ENCODE data around the gene PRR3.
"Not testable (repeated sequence)": the region's sequence is repeated elsewhere in the genome, so short reads cannot be mapped to it uniquely, and the experiment has no call there.

The PRR3 gene

GRCh38 chr6:30556906-30557682 is at the start of gene PRR3:
Gene PRR3, plus strand, starts transcription at chr6:30557295. Its CDS starts 50 bp downstream, at chr6:30557345.
- FAIRE-seq (no peak), DNase-seq (ENCODE audit: insufficient read length, low spot score) (peak; percentile 87)

- no peak for FAIRE-seq
- DNase-seq (ENCODE audit: insufficient read length, low spot score) = no peak
These were observed 49.0 kb upstream of the PRR3 start for GRCh38 chr6:30507849-30508827.

DNA sequence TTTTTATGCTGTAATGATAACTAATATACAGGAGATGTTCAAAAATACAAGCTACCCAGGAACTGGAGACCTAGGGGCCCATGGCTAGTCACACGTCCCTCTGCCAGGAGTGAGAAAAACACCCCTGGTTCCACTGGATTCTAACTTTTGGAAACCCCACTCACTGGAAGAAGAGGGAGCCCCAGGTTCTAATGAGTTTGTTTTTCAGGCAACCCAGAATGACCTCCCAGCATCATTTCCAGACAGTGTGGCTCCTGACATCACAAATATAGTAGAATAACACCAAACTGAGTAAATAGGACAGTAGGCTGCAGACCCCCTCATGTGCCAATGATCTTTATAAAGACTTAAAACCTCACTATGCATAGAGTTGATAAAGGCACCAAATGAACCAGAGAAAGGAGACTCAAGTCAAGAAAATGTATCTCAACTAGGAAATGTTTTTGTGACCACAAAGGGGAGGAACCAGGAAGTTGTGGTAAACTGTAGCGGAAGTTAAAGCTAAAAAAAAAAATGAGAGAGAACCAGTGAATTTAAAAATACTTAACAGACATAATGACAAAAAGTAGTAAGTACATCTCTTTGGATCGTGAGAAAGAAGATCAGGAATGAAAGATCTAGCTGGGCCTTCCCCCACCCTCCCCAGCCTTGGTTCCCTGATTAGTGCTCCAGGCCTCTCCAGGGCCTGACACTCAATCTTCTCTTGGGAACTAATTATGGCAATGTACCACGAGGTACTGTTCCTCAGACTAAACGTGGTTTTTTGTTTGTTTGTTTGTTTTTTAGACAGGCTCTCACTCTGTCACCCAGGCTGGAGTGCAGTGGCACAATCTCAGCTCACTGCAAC is 48.0 kb upstream of the PRR3 start:
- no peak for DNase-seq (ENCODE audit: insufficient read length, low spot score)

DNA sequence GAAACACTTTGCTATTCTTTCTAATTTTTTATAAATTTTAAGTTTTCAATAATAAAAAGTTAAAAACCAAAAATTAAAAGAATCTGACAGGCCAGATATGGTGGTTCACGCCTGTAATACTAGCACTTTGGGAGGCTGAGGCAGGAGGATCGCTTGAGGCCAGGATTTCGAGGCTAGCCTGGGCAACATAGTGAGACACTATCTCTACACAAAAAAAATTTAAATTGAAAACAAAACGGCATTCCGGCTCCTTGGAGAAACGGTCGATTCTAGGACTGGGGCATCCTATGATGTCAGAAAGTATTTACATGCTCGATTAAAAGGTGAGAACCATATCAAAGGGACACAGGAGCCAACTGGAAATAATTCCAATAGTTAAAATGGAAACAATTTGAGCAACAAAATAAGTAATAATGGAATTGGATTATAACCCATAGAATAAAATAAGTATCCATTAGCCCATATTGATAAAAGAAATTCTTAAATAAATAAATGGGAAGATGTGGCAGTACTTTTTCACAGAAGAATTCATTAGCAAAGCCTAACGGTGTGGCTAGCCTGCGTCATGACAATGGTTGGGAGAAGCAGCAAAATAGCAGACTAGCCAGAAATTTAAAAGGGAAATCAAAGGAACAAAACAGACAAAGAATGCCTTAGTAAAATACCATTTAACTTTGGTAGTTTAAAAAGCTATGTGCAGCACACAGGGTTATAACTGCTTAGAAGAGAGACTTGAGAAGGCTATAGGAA is 46.5 kb upstream of the PRR3 start:
- DNase-seq (ENCODE audit: insufficient read length, low spot score) (no peak), FAIRE-seq (no peak)

More for the DNA sequence above, 48.0 kb upstream of the PRR3 start:
- no peak for FAIRE-seq

DNA sequence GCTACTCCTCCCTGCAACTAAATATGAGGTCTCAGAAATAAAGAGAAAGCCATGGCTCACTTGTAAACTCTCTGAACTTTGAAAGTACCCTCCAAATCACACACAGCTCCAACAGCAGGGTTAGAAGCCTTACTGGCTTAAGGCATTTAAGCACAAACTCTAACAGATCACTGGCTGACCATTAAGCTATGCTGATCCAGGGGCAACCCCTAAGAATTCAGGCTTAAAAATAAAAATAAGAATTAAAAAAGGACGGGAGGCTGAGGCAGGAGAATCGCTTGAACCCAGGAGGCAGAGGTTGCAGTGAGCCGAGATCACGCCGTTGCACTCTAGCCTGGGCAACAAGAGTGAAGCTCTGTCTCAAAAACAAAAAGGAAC is 45.9 kb upstream of the PRR3 start:
- no peak for DNase-seq (ENCODE audit: insufficient read length, low spot score)
- no peak for FAIRE-seq

DNA sequence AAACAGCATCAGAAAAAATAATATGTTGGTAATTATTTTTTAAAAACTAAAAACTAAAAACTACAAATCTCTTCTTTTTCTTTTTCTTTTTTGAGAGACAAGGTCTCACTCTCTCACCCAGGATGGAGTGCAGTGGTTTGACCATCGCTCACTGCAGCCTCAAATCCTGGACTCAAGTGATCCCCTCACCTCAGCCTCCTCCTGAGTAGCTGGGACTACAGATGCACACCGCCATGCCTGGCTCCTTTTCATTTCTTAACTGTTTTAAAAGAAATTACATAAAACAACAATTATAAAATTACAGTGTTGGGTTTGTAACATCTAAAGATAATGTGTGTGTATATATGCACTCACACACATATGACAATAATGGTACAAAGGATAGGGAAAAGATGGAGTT is 43.6 kb upstream of the PRR3 start:
- DNase-seq (ENCODE audit: insufficient read length, low spot score) (no peak), FAIRE-seq (no peak)

- no peak for FAIRE-seq
- DNase-seq (ENCODE audit: insufficient read length, low spot score) = no peak
These were observed 42.0 kb upstream of the PRR3 start for GRCh38 chr6:30515106-30515505.

DNA sequence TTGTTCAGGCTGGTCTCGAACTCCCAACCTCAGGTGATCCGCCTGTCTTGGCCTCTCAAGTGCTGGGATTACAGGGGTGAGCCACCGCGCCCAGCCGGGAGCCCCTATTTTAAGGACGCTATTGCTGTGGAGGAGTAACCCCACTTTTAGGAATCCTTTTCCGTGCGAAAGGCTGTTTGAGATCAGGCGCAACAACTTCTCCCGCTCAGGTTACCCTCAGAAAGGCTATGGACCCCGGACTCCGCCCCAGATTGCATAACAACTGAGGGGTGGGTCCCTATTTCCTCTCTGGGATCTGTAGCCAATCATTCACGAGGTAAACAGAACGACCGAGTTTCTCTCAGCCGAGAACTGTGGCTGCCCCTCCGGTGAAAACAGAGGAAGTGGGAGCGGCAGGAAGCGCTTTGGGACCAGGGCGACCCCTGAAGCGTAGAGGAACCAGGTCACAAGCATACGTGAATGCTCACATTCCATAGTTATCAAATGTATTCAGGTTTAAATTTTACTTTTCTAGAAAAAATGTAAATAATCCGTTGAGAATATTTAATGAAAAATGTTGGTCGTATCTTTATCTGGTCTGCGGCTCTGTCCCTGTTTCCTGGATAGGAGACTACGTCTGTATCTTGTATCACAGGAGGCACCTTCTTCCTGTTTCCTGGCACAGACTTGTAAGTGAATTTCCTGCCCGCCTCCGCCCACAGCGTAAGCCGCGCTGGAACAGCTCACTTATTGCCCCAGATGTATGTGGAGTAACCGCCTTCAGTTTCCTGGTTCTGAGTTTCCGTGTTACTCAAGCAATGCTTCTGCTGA is 40.9 kb upstream of the PRR3 start:
- FAIRE-seq (peak; percentile 51), DNase-seq (ENCODE audit: insufficient read length, low spot score) (peak; percentile 93)

GRCh38 chr6:30516754-30517076 is 40.4 kb upstream of the PRR3 start:
- DNase-seq (ENCODE audit: insufficient read length, low spot score); FAIRE-seq: not testable (repeated sequence)

DNA sequence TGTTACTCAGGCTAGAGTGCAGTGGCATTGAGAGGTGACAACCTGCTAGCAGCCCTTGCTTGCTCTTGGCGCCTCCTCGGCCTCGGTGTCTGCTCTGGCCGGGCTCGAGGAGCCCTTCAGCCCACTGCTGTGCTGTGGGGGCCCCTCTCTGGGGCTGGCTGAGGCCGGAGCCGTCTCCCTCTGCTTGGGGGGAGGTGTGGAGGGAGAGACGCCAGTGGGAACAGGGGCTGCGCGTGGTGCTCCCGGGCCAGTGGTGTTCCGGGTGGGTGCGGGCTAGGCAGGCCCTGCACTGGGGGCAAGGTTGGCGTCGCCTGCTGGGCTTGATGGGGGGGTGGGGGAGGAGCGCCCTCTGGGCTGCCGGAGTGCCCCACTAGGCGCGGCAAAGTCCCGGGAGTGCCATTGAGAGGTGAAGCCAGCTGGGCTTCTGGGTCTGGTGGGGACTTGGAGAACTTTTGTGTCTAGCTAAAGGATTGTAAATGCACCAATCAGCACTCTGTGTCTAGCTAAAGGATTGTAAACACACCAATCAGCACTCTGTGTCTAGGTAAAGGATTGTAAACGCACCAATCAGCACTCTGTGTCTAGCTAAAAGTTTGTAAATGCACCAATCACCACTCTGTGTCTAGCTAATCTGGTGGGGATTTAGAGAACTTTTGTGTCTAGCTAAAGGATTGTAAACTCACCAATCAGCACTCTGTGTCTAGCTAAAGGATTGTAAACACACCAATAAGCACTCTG is 39.2 kb upstream of the PRR3 start:
- DNase-seq (ENCODE audit: insufficient read length, low spot score); FAIRE-seq: not testable (repeated sequence)

- FAIRE-seq; DNase-seq (ENCODE audit: insufficient read length, low spot score): not testable (repeated sequence)
These were observed 38.5 kb upstream of the PRR3 start for GRCh38 chr6:30518505-30519145.

DNA sequence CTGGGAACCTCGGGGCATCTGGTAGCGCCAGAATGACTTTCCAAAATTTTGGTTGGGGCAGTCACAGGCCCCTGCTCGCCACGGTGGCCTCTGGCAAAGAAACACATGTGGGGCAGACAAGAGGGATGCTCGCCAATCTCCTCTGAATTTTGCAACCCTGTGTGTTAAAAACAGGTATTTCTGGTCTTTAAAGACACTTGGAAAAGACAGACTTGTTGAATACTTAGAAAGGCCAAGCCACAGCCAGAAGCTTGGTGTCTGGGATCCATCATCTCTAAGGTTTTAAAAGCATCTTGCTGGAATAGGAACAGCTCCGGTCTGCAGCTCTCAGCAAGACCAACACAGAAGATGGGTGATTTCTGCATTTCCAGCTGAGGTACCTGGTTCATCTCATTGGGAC is 36.6 kb upstream of the PRR3 start:
- FAIRE-seq = no peak
- no peak for DNase-seq (ENCODE audit: insufficient read length, low spot score)

- FAIRE-seq; DNase-seq (ENCODE audit: insufficient read length, low spot score): not testable (repeated sequence)
These were observed 36.0 kb upstream of the PRR3 start for GRCh38 chr6:30521082-30521481.

DNA sequence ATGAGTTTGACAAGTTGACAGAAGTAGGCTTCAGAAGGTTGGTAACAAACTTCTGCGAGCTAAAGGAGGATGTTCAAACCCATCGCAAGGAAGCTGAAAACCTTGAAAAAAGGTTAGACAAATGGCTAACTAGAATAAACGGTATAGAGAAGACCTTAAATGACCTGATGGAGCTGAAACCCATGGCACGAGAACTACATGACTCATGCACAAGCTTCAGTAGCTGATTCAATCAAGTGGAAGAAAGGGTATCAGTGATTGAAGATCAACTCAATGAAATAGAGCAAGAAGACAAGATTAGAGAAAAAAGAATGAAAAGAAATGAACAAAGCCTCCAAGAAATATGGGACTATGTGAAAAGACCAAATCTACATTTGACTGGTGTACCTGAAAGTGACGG is 35.1 kb upstream of the PRR3 start:
- not testable (repeated sequence) for FAIRE-seq

GRCh38 chr6:30526444-30526843 is 30.7 kb upstream of the PRR3 start:
- not testable (repeated sequence) for FAIRE-seq; DNase-seq (ENCODE audit: insufficient read length, low spot score)

More for the DNA sequence above, 35.1 kb upstream of the PRR3 start:
- DNase-seq (ENCODE audit: insufficient read length, low spot score) = not testable (repeated sequence)

DNA sequence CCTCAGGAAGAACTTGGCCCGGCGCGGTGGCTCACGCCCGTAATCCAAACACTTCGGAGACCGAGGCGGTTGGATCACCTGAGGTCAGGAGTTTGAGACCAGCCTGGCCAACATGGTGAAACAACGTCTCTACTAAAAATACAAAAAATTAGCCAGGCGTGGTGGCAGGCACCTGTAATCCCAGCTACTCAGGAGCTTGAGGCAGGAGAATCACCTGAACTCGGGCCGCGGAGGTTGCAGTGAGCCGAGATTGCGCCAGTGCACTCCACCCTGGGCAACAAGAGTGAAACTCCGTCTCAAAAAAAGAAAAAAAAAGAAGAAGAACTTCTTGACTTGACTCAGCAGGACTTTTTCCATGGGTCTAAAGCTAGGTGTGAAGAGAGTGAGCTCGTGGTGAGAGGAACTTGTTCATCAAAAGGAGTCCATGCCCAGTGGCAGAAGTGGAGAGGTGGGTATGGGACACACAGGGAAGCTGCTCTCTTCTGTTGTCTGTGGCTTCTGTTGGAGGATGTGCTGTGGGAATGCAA is 27.7 kb upstream of the PRR3 start:
- DNase-seq (ENCODE audit: insufficient read length, low spot score); FAIRE-seq: not testable (repeated sequence)

DNA sequence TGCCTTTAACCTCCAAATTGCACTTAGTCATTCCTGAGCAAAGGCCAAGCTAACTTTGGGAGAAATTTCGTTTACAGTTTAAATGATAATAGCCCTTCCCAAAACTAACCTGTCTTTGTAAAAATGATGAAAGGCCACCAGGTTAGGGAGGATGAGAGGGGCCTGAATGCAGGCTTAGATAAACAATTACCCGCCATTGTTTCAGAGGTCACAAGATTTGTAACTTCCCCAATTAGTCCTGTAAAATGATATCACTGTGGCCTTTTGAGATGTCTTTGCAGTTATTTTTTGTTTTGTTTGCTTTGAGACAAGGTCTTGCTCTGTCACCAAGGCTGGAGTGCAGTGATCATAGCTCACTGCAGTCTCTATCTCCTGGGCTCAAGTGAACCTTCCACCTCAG is 27.1 kb upstream of the PRR3 start:
- DNase-seq (ENCODE audit: insufficient read length, low spot score) (no peak), FAIRE-seq (no peak)

Data from HTR-8/SVneo (cell line).